Testis (tissue), 5 donors: ENCODE results near the gene TM4SF1. TPM values are rescaled to one million over a fixed set of nuclear protein-coding genes. Genes with fewer than 3 reads are reported as not detected.

Experiments
- DNase-seq: peaks from one replicate; pipeline ENCODE4 v3.0.0-alpha.2; 2019
- H3K27ac ChIP-seq, 2 donors: fragments of 200-600 bp; sonication (generic); one replicate each; pipeline ENCODE4 v1.5.1; 2019
- H3K27me3 ChIP-seq: fragments of 200-600 bp; sonication (generic); one replicate; pipeline ENCODE4 v1.5.1; 2019
- H3K36me3 ChIP-seq: fragments of 200-600 bp; sonication (generic); one replicate; pipeline ENCODE4 v1.5.1; 2017; ENCODE audit warnings: low read depth; ENCODE audit errors: missing control alignments
- H3K4me1 ChIP-seq: fragments of 200-600 bp; sonication (generic); one replicate; pipeline ENCODE4 v1.5.1; 2019
- H3K4me3 ChIP-seq, 2 donors: fragments of 200-600 bp; sonication (generic); one replicate each; pipeline ENCODE4 v1.5.1; 2017 to 2019
- H3K9me3 ChIP-seq: fragments of 200-600 bp; sonication (generic); one replicate; pipeline ENCODE4 v1.5.1; 2017
- CTCF ChIP-seq, 3 experiments: fragments of 450-650 bp in 2 of 3; fragments of 200-600 bp in 1 of 3; sonication (generic) in 1 of 3; IDR thresholded peaks; one replicate each; pipeline ENCODE4 v1.5.1; 2016 to 2019; ENCODE audit warnings: antibody characterized with exemption in 3 of 3, mild to moderate bottlenecking in 2 of 3, moderate library complexity in 1 of 3
- POLR2A ChIP-seq: fragments of 450-650 bp; IDR thresholded peaks from one replicate; pipeline ENCODE4 v1.6.1; 2017; ENCODE audit warnings: antibody characterized with exemption, mild to moderate bottlenecking, moderate library complexity
- WGBS, 2 donors: methylation state at CpG; one replicate each; pipeline ENCODE4 v1.1.5; 2018; 5-methylcytosine and 5-hydroxymethylcytosine counted together
- intact Hi-C: fragments of 100-400 bp; cut with DNase I; formaldehyde crosslinking; loops from one replicate; pipeline ENCODE4 v1.15.1; 2023; ENCODE audit warnings: low total_unique reads
- long read RNA-seq, 2 donors: transcript quantifications; one replicate each; lab custom pipeline, GENCODE V29; 2026
- polyA plus RNA-seq: library from polyadenylated mRNA; stranded (reverse); fragments of 350-450 nt; fragmentation: Illumina TruSeq; extraction: RNeasy Lipid Tissue Mini Kit (QIAGEN cat#74804); gene quantifications from one replicate; pipeline ENCODE4 v1.2.3, GENCODE V29; 2014; ENCODE audit warnings: low read depth, low replicate concordance; ENCODE audit not compliant: insufficient read depth
- total RNA-seq, 2 donors: library from RNA; depleted of rRNA; stranded (reverse); fragments of >200 nt; gene quantifications; one replicate each; pipeline ENCODE4 v1.2.3, GENCODE V29; 2016

TM4SF1 gene
- total RNA-seq (10 to 100 TPM; 16.2 to 24.9 TPM), polyA plus RNA-seq (62.7 TPM)
- long read RNA-seq, donor 1, transcript TM4SF1-201 (5 exons, 1,771 nt), result major isoform, 24 of 24 reads
- long read RNA-seq, donor 1, partial matches to known transcripts, result 0 of 24 reads
- long read RNA-seq, donor 1, other reads (novel, unspliced or antisense), result 0 of 24 reads
- long read RNA-seq, donor 2, transcript TM4SF1-201 (5 exons, 1,771 nt), result major isoform, 15 of 15 reads
- long read RNA-seq, donor 2, partial matches to known transcripts, result 0 of 15 reads
- long read RNA-seq, donor 2, other reads (novel, unspliced or antisense), result 0 of 15 reads

GRCh38 chr3:149377408-149378364 lies at the start of gene TM4SF1:
Gene TM4SF1 (minus strand): TSS chr3:149377649. CDS start chr3:149377547, 102 bp downstream.
- TF ChIP-seq CTCF (IDR thresholded peaks at IDR 0.05) (no peak), POLR2A (no peak)
- no peaks in the 10 kb centered on the region for H3K36me3 ChIP-seq
- DNase-seq, result no peak
- intact Hi-C loops, result no loop called here
- H3K27ac ChIP-seq, result peak within 1 kb of the TSS; percentile 52 to 70
- WGBS, 2 donors, result 35 to 37% methylated on average over 15 of the region's 15 CpGs
- peak within 1 kb of the TSS; percentile 27 to 56 for H3K4me3 ChIP-seq
- no peaks in the 10 kb centered on the region for H3K27me3 ChIP-seq
- H3K9me3 ChIP-seq, result no peaks in the 10 kb centered on the region
- H3K4me1 ChIP-seq, result peaks cover 9% of the 10 kb centered on the region

DNA sequence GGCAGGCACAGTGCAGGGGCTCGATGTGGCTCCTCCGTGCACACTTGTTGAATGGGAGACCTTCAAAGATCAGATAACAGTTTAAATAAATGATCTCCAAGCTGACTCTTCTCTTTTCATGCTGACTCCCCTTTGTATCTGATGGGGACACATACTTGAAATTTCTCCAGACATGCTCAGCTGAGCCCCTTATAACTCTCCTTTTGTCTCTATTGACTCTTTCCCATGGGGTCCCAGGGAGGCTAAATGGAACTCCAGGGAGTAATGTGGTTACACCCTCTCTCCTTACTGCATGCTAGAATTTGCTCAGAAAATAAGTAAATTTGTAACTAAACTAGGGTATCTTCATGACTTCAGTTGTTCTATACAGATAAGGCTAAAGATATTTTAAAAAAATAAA lies 48.9 kb upstream of the TM4SF1 start:
- Histone ChIP-seq H3K36me3 (no peaks in the 10 kb centered on the region), H3K27ac (no peak overlapping the region), H3K9me3 (no peaks in the 10 kb centered on the region), H3K4me1 (no peaks in the 10 kb centered on the region), H3K27me3 (no peaks in the 10 kb centered on the region), H3K4me3 (no peak overlapping the region)
- DNase-seq, result no peak
- intact Hi-C loops, result no loop called here
- WGBS, 2 donors, result 36 to 41% methylated on average over 2 of the region's 2 CpGs
- no peak for TF ChIP-seq POLR2A
- TF ChIP-seq CTCF (IDR thresholded peaks at IDR 0.05), result no peak

DNA sequence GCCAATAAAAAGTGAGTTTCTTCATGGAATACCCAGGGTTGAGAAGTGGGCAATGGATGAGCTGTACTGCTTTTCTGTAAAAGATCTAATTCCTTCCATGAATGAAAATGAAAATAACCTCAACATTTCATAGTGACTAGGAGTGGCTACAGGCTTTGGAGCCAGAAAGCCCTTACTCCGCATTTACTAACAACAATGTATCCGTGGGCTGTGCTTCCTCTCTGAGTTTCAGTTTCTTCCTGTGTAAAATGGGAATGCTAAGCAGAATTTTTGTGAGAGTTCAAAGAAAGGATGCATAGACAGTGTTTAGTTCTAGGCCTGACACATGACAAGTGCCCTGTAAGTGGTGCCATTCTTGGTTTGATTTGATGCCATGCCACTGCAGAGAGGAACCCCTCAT lies 47.5 kb upstream of the TM4SF1 start:
- intact Hi-C loops, result no loop called here
- WGBS, 2 donors, result 34 to 44% methylated on average over 2 of the region's 2 CpGs
- DNase-seq, result no peak

GRCh38 chr3:149421764-149422163 lies 44.3 kb upstream of the TM4SF1 start:
- no peak for TF ChIP-seq CTCF (IDR thresholded peaks at IDR 0.05)
- no peak for TF ChIP-seq POLR2A
- Histone ChIP-seq H3K9me3 (no peaks in the 10 kb centered on the region), H3K4me3 (no peak overlapping the region), H3K36me3 (no peaks in the 10 kb centered on the region), H3K27ac (no peak overlapping the region), H3K27me3 (no peaks in the 10 kb centered on the region), H3K4me1 (no peaks in the 10 kb centered on the region)
- no peak for DNase-seq
- 95 to 98% methylated on average over 2 of the region's 2 CpGs for WGBS, 2 donors
- intact Hi-C loops, result no loop called here

More for the DNA sequence above, 47.5 kb upstream of the TM4SF1 start:
- TF ChIP-seq CTCF (IDR thresholded peaks at IDR 0.05) (no peak), POLR2A (no peak)
- peak overlapping the region in 1 of 2 donors; percentile 31 for H3K27ac ChIP-seq
- H3K4me1 ChIP-seq, result no peaks in the 10 kb centered on the region
- H3K9me3 ChIP-seq, result no peaks in the 10 kb centered on the region
- no peak overlapping the region for H3K4me3 ChIP-seq
- H3K27me3 ChIP-seq, result no peaks in the 10 kb centered on the region
- H3K36me3 ChIP-seq, result no peaks in the 10 kb centered on the region
